Measurements from ENCODE around the gene WWTR1. TPM values are rescaled to one million over a fixed set of nuclear protein-coding genes. Genes with fewer than 3 reads are reported as not detected.
A peak's percentile ranks its signal among the peaks of the same experiment; 100 is the strongest.

The WWTR1 gene
- total RNA-seq (100 to 1,000 TPM in 2 of 5 donors, 10 to 100 TPM in 3; 15.4 to 116 (median 89.4) TPM), polyA plus RNA-seq (10 to 100 TPM; 19.8 to 61.6 (median 51.1) TPM)
- long read RNA-seq, donor 1, transcript WWTR1-201 (7 exons, 2,103 nt), result major isoform, 6 of 6 reads
- long read RNA-seq, donor 1, partial matches to known transcripts, result 0 of 6 reads
- long read RNA-seq, donor 1, other reads (novel, unspliced or antisense), result 0 of 6 reads
- long read RNA-seq, donor 2, transcript WWTR1-201 (7 exons, 2,103 nt), result major isoform, 11 of 12 reads
- long read RNA-seq, donor 2, partial matches to known transcripts, result 0 of 12 reads
- long read RNA-seq, donor 2, other reads (novel, unspliced or antisense), result 0 of 12 reads
- long read RNA-seq, donor 3, partial matches to known transcripts, result 6 of 7 reads
- long read RNA-seq, donor 3, other reads (novel, unspliced or antisense), result 0 of 7 reads
- long read RNA-seq, donor 4, partial matches to known transcripts, result 5 of 6 reads
- long read RNA-seq, donor 4, other reads (novel, unspliced or antisense), result 0 of 6 reads
- long read RNA-seq, donor 5, transcript WWTR1-201 (7 exons, 2,103 nt), result major isoform, 7 of 18 reads
- long read RNA-seq, donor 5, partial matches to known transcripts, result 11 of 18 reads
- long read RNA-seq, donor 5, other reads (novel, unspliced or antisense), result 0 of 18 reads
- long read RNA-seq, donor 6, result 0 reads
- long read RNA-seq, donor 7, transcript WWTR1-201 (7 exons, 2,103 nt), result major isoform, 10 of 53 reads
- long read RNA-seq, donor 7, partial matches to known transcripts, result 41 of 53 reads
- long read RNA-seq, donor 7, other reads (novel, unspliced or antisense), result 0 of 53 reads
- long read RNA-seq, donor 8, transcript WWTR1-201 (7 exons, 2,103 nt), result major isoform, 6 of 6 reads
- long read RNA-seq, donor 8, partial matches to known transcripts, result 0 of 6 reads
- long read RNA-seq, donor 8, other reads (novel, unspliced or antisense), result 0 of 6 reads
- long read RNA-seq, donor 9, partial matches to known transcripts, result 22 of 28 reads
- long read RNA-seq, donor 9, other reads (novel, unspliced or antisense), result 0 of 28 reads
- long read RNA-seq, donor 10, result 0 reads

GRCh38 chr3:149657926-149658743 is at the start of gene WWTR1:
TSS of gene WWTR1 (minus strand) at chr3:149658025. CDS start at chr3:149657306, 719 bp downstream.
- 0 to 1% (median 0%) methylated on average over 12 to 52 of the region's 52 CpGs for WGBS, 5 donors
- intact Hi-C loops (cut with DNase I; ENCODE audit: low total_unique reads), result loop anchor here (10.0 kb wide), 1 partner anchor 83 kb away; no protein-coding TSS in a partner anchor
- Histone ChIP-seq H3K36me3 (peaks cover 0 to under 1% (median 0%) of the 10 kb centered on the region in 4 donors), H3K4me1 (peaks cover 24 to 62% (median 38%) of the 10 kb centered on the region in 4 donors), H3K4me3 (peak within 1 kb of the TSS; percentile 63 to 78 (median 73)), H3K27me3 (peaks cover 0 to 27% (median 0%) of the 10 kb centered on the region in 3 donors), H3K27ac (peak within 1 kb of the TSS; percentile 86 to 99 (median 96)), H3K9me3 (no peaks in the 10 kb centered on the region)
- peak; percentile 88 to 96 for DNase-seq
- TF ChIP-seq, protein P1, sequence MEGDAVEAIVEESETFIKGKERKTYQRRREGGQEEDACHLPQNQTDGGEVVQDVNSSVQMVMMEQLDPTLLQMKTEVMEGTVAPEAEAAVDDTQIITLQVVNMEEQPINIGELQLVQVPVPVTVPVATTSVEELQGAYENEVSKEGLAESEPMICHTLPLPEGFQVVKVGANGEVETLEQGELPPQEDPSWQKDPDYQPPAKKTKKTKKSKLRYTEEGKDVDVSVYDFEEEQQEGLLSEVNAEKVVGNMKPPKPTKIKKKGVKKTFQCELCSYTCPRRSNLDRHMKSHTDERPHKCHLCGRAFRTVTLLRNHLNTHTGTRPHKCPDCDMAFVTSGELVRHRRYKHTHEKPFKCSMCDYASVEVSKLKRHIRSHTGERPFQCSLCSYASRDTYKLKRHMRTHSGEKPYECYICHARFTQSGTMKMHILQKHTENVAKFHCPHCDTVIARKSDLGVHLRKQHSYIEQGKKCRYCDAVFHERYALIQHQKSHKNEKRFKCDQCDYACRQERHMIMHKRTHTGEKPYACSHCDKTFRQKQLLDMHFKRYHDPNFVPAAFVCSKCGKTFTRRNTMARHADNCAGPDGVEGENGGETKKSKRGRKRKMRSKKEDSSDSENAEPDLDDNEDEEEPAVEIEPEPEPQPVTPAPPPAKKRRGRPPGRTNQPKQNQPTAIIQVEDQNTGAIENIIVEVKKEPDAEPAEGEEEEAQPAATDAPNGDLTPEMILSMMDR (IDR thresholded peaks at IDR 0.05), result no peak
- TF ChIP-seq POLR2AphosphoS5 (IDR thresholded peaks at IDR 0.05) (peak; percentile 84 to 92 (median 88)), POLR2A (IDR thresholded peaks at IDR 0.05) (peak in 2 of 4 donors; percentile 76 to 89), EP300 (IDR thresholded peaks at IDR 0.05) (peak; percentile 41)

DNA sequence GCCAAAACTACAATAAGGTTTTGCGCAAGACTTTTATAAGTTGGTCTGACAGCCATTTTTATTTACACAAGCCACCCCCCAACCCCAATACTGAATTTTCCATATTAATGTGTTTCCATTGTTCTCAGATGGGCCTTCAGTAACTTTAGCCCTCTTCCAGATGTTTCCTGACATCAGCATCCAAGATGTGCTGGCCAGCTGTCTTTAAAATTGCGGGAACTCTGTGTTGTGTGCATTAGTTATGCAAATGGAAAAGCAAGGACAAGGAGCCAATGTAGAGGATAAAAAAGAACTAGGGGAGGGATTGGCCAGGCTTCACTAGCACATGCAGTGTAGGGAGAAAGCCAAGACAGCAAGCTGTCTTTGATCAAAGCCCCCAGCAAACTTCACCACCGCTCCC is 49.1 kb upstream of the WWTR1 start:
- Histone ChIP-seq H3K27me3 (no peaks in the 10 kb centered on the region), H3K4me1 (peaks cover 0 to 9% (median 1%) of the 10 kb centered on the region in 4 donors), H3K27ac (no peak overlapping the region), H3K4me3 (no peak overlapping the region), H3K36me3 (no peaks in the 10 kb centered on the region), H3K9me3 (no peaks in the 10 kb centered on the region)
- no peak for TF ChIP-seq POLR2AphosphoS5 (IDR thresholded peaks at IDR 0.05)
- TF ChIP-seq, protein P1 (IDR thresholded peaks at IDR 0.05), result no peak
- 69 to 80% (median 77%) methylated on average over 3 of the region's 3 CpGs for WGBS, 5 donors
- DNase-seq, result peak in 1 of 2 donors; percentile 86
- intact Hi-C loops (cut with DNase I; ENCODE audit: low total_unique reads), result no loop called here

DNA sequence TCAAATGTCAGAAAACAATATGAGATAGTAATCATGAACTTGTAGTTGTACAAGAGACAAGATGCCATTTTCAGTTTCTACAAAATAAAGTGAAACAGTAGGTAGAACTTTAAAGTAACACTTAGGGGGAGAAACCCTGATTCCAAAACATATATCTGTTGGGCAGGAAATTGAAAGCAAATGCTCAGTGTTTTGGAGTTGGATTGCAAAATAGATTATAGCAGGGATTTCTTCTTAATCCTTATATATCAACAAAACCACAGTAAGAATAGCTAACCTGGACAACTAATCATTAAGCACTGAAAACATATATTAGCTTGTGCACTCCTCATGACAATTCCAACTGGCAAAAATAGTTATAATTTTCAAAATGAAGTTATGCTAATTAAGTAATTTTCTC is 47.6 kb upstream of the WWTR1 start:
- no peak overlapping the region for H3K4me3 ChIP-seq
- TF ChIP-seq POLR2A (IDR thresholded peaks at IDR 0.05) (no peak), POLR2AphosphoS5 (IDR thresholded peaks at IDR 0.05) (no peak), EP300 (IDR thresholded peaks at IDR 0.05) (no peak)
- TF ChIP-seq, protein P1 (IDR thresholded peaks at IDR 0.05), result no peak
- no peaks in the 10 kb centered on the region for H3K27me3 ChIP-seq
- H3K9me3 ChIP-seq, result no peaks in the 10 kb centered on the region
- H3K27ac ChIP-seq, result peak overlapping the region in 1 of 5 donors; percentile 44
- no peaks in the 10 kb centered on the region for H3K36me3 ChIP-seq
- DNase-seq, result no peak
- intact Hi-C loops (cut with DNase I; ENCODE audit: low total_unique reads), result no loop called here
- H3K4me1 ChIP-seq, result peaks cover 0 to 9% (median 2%) of the 10 kb centered on the region in 4 donors
